ENCODE results near the gene TOMM20. TPM values are rescaled to one million over a fixed set of nuclear protein-coding genes. Genes with fewer than 3 reads are reported as not detected.

TOMM20 gene
- total and polyA plus RNA-seq, 2 donors (not counting 1 experiment from before 2014, with no cell fraction given), result 85.5 to 111 TPM

DNA sequence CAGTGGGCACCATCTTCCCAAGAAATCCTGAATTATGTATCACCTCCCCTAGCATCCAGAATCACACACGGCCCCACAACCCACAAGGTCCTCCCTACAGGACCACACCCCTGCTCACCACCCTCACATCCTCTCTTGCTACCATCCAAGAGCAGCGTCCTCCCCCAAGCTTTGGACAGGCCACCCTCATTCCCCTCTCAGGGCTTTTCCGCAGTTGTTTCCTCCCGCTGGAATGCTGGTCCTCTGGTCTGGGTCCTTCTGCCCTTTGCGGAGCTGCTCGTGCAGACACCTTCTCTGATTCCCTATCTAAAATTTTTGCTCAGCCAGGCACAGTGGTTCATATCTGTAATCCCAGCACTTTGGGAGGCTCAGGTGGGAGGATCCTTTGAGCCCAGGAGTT is 56.5 kb downstream of the TOMM20 start:
- H3K9me3 ChIP-seq (ENCODE audit: control insufficient read depth, insufficient read depth, low read depth, low read length), result no peaks in the 10 kb centered on the region
- no peak overlapping the region for H3K27ac ChIP-seq (ENCODE audit: insufficient read depth, low read length)

DNA sequence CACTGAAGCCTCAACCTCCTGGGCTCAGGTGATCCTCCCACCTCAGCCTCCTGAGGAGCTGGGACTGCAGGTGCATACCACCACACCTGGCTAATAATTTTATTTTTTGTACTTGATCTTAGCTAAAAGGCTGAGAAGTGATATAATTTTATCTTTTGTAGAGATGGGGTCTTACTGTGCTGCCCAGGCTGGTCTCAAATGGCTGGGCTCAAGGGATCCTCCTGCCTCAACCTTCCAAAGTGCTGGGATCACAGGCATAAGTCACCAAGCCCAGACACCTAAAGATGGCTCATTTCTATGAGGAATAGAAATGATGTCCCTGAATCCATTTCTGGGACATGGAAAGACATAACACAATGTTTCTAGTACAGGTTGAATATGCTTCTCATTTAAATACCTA is 57.8 kb downstream of the TOMM20 start:
- Histone ChIP-seq H3K4me3 (replicated peaks in 1 of 4; ENCODE audit: control extremely low read depth in 1 of 4, insufficient read depth in 1 of 4, low read depth in 3 of 4, low read length in 4 of 4) (no peak overlapping the region), H3K4me2 (ENCODE audit: extremely low read depth, insufficient read depth, low read length) (no peak overlapping the region), H2AFZ (ENCODE audit: low read length) (no peak overlapping the region), H4K20me1 (ENCODE audit: control insufficient read depth, extremely low read depth, insufficient read depth, low read length) (no peaks in the 10 kb centered on the region), H3K36me3 (ENCODE audit: control insufficient read depth, insufficient read depth, low read length) (no peaks in the 10 kb centered on the region), H3K9ac (ENCODE audit: insufficient read depth, low read length) (no peak overlapping the region), H3K4me1 (ENCODE audit: control insufficient read depth, extremely low read depth, insufficient read depth, low read length) (peaks cover 39% of the 10 kb centered on the region), H3K27me3 (ENCODE audit: control insufficient read depth, insufficient read depth, low read length) (no peaks in the 10 kb centered on the region), H3K79me2 (ENCODE audit: control insufficient read depth, insufficient read depth, low read length) (no peaks in the 10 kb centered on the region), H3K27ac (ENCODE audit: insufficient read depth, low read length) (peak overlapping the region; percentile 88), H3K9me3 (ENCODE audit: control insufficient read depth, insufficient read depth, low read depth, low read length) (no peaks in the 10 kb centered on the region)
- no peak for DNase-seq (ENCODE audit: low read depth in 2 of 2)
- TF ChIP-seq, protein P1, sequence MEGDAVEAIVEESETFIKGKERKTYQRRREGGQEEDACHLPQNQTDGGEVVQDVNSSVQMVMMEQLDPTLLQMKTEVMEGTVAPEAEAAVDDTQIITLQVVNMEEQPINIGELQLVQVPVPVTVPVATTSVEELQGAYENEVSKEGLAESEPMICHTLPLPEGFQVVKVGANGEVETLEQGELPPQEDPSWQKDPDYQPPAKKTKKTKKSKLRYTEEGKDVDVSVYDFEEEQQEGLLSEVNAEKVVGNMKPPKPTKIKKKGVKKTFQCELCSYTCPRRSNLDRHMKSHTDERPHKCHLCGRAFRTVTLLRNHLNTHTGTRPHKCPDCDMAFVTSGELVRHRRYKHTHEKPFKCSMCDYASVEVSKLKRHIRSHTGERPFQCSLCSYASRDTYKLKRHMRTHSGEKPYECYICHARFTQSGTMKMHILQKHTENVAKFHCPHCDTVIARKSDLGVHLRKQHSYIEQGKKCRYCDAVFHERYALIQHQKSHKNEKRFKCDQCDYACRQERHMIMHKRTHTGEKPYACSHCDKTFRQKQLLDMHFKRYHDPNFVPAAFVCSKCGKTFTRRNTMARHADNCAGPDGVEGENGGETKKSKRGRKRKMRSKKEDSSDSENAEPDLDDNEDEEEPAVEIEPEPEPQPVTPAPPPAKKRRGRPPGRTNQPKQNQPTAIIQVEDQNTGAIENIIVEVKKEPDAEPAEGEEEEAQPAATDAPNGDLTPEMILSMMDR (conservative IDR thresholded peaks at IDR 0.05 in 1 of 2, IDR thresholded peaks at IDR 0.05 in 1 of 2; ENCODE audit: low read depth in 1 of 2, low read length in 2 of 2), result no peak
- TF ChIP-seq EZH2 (IDR thresholded peaks at IDR 0.05; ENCODE audit: low read length, missing control alignments), result no peak

More for the DNA sequence above, 56.5 kb downstream of the TOMM20 start:
- Histone ChIP-seq H4K20me1 (ENCODE audit: control insufficient read depth, extremely low read depth, insufficient read depth, low read length) (no peaks in the 10 kb centered on the region), H3K9ac (ENCODE audit: insufficient read depth, low read length) (no peak overlapping the region), H3K79me2 (ENCODE audit: control insufficient read depth, insufficient read depth, low read length) (no peaks in the 10 kb centered on the region), H2AFZ (ENCODE audit: low read length) (no peak overlapping the region), H3K4me3 (replicated peaks in 1 of 4; ENCODE audit: control extremely low read depth in 1 of 4, insufficient read depth in 1 of 4, low read depth in 3 of 4, low read length in 4 of 4) (no peak overlapping the region), H3K4me1 (ENCODE audit: control insufficient read depth, extremely low read depth, insufficient read depth, low read length) (peaks cover 42% of the 10 kb centered on the region), H3K27me3 (ENCODE audit: control insufficient read depth, insufficient read depth, low read length) (no peaks in the 10 kb centered on the region), H3K4me2 (ENCODE audit: extremely low read depth, insufficient read depth, low read length) (no peak overlapping the region), H3K36me3 (ENCODE audit: control insufficient read depth, insufficient read depth, low read length) (no peaks in the 10 kb centered on the region)
- TF ChIP-seq EZH2 (IDR thresholded peaks at IDR 0.05; ENCODE audit: low read length, missing control alignments), result no peak
- TF ChIP-seq, protein P1 (conservative IDR thresholded peaks at IDR 0.05 in 1 of 2, IDR thresholded peaks at IDR 0.05 in 1 of 2; ENCODE audit: low read depth in 1 of 2, low read length in 2 of 2), result no peak
- no peak for DNase-seq (ENCODE audit: low read depth in 2 of 2)

DNA sequence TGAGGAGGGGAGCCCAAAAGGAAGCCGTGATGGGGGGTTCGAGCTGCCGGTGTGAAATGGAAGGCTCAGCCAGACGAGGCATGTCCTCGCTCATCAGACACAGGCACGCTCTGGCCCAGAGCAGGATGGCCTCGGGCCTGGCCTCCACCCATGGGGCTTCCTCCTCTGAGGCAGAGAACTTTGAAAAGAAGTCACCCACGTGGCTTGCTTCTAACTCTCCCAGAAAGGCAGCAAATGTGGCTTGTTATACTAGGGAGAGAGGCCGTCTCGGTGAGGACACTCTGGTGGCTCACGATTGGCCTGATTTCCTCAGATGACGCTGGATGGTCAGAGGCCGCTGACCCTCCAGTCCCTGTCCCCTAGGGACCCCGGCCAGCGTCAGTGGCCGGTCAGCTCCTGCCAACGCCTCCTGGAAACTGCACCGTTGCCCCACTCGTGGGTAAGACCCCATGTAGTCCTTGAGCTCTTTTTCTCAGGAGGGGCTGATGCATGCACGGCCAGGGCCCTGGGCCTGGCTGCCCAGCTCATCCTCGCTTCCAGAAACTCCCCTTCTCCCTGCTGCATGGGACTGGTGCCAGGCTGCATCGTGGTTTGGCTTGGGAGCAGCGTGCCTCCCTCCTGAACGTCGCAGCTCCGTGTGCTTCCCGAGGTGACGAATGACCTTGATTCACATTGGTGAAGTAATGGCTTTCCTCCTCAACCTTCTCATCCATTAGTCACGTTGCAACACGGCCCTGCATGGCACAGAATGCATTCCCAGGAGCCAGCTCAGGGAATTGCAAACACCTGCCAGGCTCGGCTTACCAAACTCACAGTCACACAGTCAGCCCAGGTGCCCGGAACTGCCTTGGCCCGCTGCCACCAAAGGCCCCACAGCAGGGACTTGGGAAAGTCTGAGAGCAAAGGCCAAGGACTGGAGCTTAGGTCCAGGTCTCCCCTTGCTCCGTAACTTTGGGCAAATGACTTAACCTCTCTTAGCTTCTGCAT is 58.8 kb downstream of the TOMM20 start:
- peak; percentile 83 to 97 for DNase-seq (ENCODE audit: low read depth in 2 of 2)
- H3K79me2 ChIP-seq (ENCODE audit: control insufficient read depth, insufficient read depth, low read length), result no peaks in the 10 kb centered on the region
- no peak overlapping the region for H2AFZ ChIP-seq (ENCODE audit: low read length)
- H3K27me3 ChIP-seq (ENCODE audit: control insufficient read depth, insufficient read depth, low read length), result no peaks in the 10 kb centered on the region
- no peak for TF ChIP-seq EZH2 (IDR thresholded peaks at IDR 0.05; ENCODE audit: low read length, missing control alignments)
- TF ChIP-seq, protein P1 (conservative IDR thresholded peaks at IDR 0.05 in 1 of 2, IDR thresholded peaks at IDR 0.05 in 1 of 2; ENCODE audit: low read depth in 1 of 2, low read length in 2 of 2), result no peak
- no peaks in the 10 kb centered on the region for H4K20me1 ChIP-seq (ENCODE audit: control insufficient read depth, extremely low read depth, insufficient read depth, low read length)
- H3K9ac ChIP-seq (ENCODE audit: insufficient read depth, low read length), result peak overlapping the region; percentile 41
- H3K4me1 ChIP-seq (ENCODE audit: control insufficient read depth, extremely low read depth, insufficient read depth, low read length), result peaks cover 34% of the 10 kb centered on the region
- no peaks in the 10 kb centered on the region for H3K9me3 ChIP-seq (ENCODE audit: control insufficient read depth, insufficient read depth, low read depth, low read length)
- H3K4me2 ChIP-seq (ENCODE audit: extremely low read depth, insufficient read depth, low read length), result no peak overlapping the region
- H3K27ac ChIP-seq (ENCODE audit: insufficient read depth, low read length), result peak overlapping the region; percentile 88
- H3K36me3 ChIP-seq (ENCODE audit: control insufficient read depth, insufficient read depth, low read length), result no peaks in the 10 kb centered on the region
- no peak overlapping the region for H3K4me3 ChIP-seq (replicated peaks in 1 of 4; ENCODE audit: control extremely low read depth in 1 of 4, insufficient read depth in 1 of 4, low read depth in 3 of 4, low read length in 4 of 4)
